HL-60 (cell line): Measurements from ENCODE around the gene OCEL1.

ENCODE experiments used
- DNase-seq, 2 experiments: peaks; one replicate each; pipeline ENCODE4 v3.0.0-alpha.2; 2010 to 2020; ENCODE audit warnings: low read depth in 1 of 2, low spot score in 1 of 2
- H3K27ac ChIP-seq: fragments of 250-450 bp; sonication (Bioruptor Pico); replicated peaks from 2 replicates; pipeline ENCODE4 v1.5.1; 2020; ENCODE audit warnings: mild to moderate bottlenecking, moderate library complexity
- H3K27me3 ChIP-seq: fragments of 250-450 bp; sonication (Bioruptor Pico); 2 replicates; pipeline ENCODE4 v1.5.1; 2021; ENCODE audit warnings: mild to moderate bottlenecking, moderate library complexity; ENCODE audit not compliant: insufficient read depth, poor library complexity, severe bottlenecking
- H3K4me3 ChIP-seq: replicated peaks from 2 replicates; pipeline ENCODE4 v1.5.1; 2011; ENCODE audit warnings: mild to moderate bottlenecking, control low read depth, low read length; ENCODE audit not compliant: insufficient read depth
- GABPA ChIP-seq: IDR thresholded peaks from 2 replicates; pipeline ENCODE4 v1.6.1; 2012; ENCODE audit warnings: low read depth
- POLR2AphosphoS5 ChIP-seq: IDR thresholded peaks from 2 replicates; pipeline ENCODE4 v1.6.1; 2012; ENCODE audit warnings: low read depth
- SPI1 ChIP-seq: IDR thresholded peaks from 2 replicates; pipeline ENCODE4 v1.6.1; 2012; ENCODE audit warnings: low read depth, mild to moderate bottlenecking, borderline replicate concordance
- TF ChIP-seq, protein P1 (sequence below): IDR thresholded peaks from one replicate; pipeline ENCODE4 v1.5.1; 2011; ENCODE audit warnings: low read length, control low read depth, inconsistent platforms; ENCODE audit not compliant: insufficient read depth
- TF ChIP-seq, protein P2 (sequence below): IDR thresholded peaks from 2 replicates; pipeline ENCODE4 v1.6.1; 2012; ENCODE audit warnings: low read depth; ENCODE audit not compliant: insufficient replicate concordance

The OCEL1 gene

DNA sequence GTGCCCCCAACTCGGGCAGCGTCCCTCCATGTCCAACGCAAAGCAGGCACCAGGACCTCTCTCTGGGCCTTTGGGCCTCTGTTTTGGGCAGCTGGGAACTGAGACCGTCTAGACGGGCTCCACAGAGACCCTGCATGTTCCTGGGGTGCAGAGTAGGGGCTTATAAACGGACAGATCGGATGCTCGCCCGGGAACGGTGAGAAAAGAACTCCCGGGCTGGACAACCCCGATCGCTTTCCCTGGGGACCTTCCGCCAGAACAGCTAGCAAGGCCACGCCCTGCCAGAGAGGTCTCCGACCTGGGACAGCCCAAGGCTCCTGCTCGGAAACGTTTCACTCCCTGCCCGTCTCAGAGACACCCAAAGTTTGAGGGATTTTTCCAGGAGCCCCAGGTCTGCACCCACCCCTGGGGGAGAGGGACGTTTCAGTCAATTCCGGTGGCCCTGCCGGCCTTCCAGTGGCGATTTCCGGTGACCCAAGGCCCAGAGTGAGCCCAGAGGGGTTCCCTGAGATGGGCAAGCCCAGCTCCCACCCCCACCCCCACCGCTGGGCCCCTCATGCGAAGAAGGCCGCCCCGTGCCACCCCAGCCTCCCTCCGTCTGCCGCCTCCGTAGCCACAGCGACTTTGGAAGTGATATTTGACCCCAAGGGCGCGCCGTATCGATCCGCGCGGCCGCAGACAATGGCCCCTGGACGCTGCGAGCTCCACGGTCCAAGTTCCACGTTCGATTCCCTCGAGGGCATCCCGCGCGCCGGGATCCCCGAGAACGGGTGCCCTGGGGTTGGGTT lies 18.0 kb downstream of the OCEL1 start:
- no peak overlapping the region for H3K27ac ChIP-seq
- DNase-seq: no peak
- TF ChIP-seq SPI1: no peak

DNA sequence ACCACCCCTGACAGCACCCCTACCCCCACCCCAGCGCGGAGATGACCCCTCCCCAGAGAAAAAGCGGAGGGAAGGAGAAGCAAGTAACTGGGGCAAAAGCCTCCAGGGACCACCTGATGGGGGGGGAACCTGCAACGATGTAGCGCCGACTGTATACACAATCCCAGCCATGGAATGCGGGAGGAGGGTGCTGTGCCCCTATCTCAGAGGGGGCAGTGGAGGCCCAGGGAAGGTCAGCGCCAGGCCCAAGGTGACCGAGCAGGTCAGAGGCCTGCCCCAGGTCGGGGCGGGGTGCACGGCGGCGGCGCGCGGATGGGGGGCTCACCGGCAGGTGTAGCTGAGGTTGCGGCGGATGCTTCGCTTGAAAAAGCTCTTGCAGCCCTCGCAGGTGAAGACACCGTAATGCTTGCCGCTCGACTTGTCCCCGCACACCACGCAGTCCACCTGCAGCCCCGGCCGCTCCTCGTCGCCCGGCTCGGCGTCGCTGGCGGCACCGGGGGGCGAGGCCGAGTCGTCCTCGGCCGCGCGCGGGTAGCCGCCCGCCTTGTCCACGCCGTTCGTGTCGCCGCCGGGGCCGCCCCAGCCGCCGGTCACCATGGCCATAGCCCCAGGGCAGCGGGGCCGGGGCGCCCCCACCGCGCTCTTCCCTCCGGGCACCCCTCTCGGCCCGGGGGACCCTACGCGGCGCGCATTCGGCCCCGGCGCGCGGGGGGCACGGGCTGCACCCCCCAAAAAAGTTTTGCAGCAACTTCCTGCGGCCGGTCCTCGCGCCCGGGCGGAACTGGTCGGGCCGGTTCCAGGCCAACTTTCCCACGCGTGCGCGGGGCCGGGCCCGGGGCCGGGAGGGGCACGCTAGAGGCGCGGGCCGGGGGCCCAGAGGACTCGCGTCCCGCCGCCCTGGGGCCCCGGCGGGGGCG lies 18.9 kb downstream of the OCEL1 start:
- 0 out of 2 replicates have a peak overlapping the region, but pooled peaks have one; percentile 18 for H3K27ac ChIP-seq
- no peak for DNase-seq
- H3K27me3 ChIP-seq: no peaks in the 10 kb centered on the region
- peak overlapping the region; percentile 67 for H3K4me3 ChIP-seq
- no peak for TF ChIP-seq GABPA
- TF ChIP-seq, protein P1, sequence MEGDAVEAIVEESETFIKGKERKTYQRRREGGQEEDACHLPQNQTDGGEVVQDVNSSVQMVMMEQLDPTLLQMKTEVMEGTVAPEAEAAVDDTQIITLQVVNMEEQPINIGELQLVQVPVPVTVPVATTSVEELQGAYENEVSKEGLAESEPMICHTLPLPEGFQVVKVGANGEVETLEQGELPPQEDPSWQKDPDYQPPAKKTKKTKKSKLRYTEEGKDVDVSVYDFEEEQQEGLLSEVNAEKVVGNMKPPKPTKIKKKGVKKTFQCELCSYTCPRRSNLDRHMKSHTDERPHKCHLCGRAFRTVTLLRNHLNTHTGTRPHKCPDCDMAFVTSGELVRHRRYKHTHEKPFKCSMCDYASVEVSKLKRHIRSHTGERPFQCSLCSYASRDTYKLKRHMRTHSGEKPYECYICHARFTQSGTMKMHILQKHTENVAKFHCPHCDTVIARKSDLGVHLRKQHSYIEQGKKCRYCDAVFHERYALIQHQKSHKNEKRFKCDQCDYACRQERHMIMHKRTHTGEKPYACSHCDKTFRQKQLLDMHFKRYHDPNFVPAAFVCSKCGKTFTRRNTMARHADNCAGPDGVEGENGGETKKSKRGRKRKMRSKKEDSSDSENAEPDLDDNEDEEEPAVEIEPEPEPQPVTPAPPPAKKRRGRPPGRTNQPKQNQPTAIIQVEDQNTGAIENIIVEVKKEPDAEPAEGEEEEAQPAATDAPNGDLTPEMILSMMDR: no peak
- TF ChIP-seq POLR2AphosphoS5: no peak
- no peak for TF ChIP-seq SPI1
- TF ChIP-seq, protein P2, sequence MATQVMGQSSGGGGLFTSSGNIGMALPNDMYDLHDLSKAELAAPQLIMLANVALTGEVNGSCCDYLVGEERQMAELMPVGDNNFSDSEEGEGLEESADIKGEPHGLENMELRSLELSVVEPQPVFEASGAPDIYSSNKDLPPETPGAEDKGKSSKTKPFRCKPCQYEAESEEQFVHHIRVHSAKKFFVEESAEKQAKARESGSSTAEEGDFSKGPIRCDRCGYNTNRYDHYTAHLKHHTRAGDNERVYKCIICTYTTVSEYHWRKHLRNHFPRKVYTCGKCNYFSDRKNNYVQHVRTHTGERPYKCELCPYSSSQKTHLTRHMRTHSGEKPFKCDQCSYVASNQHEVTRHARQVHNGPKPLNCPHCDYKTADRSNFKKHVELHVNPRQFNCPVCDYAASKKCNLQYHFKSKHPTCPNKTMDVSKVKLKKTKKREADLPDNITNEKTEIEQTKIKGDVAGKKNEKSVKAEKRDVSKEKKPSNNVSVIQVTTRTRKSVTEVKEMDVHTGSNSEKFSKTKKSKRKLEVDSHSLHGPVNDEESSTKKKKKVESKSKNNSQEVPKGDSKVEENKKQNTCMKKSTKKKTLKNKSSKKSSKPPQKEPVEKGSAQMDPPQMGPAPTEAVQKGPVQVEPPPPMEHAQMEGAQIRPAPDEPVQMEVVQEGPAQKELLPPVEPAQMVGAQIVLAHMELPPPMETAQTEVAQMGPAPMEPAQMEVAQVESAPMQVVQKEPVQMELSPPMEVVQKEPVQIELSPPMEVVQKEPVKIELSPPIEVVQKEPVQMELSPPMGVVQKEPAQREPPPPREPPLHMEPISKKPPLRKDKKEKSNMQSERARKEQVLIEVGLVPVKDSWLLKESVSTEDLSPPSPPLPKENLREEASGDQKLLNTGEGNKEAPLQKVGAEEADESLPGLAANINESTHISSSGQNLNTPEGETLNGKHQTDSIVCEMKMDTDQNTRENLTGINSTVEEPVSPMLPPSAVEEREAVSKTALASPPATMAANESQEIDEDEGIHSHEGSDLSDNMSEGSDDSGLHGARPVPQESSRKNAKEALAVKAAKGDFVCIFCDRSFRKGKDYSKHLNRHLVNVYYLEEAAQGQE: no peak

More for the DNA sequence above, 18.0 kb downstream of the OCEL1 start:
- no peaks in the 10 kb centered on the region for H3K27me3 ChIP-seq
- H3K4me3 ChIP-seq: peak overlapping the region; percentile 67

DNA sequence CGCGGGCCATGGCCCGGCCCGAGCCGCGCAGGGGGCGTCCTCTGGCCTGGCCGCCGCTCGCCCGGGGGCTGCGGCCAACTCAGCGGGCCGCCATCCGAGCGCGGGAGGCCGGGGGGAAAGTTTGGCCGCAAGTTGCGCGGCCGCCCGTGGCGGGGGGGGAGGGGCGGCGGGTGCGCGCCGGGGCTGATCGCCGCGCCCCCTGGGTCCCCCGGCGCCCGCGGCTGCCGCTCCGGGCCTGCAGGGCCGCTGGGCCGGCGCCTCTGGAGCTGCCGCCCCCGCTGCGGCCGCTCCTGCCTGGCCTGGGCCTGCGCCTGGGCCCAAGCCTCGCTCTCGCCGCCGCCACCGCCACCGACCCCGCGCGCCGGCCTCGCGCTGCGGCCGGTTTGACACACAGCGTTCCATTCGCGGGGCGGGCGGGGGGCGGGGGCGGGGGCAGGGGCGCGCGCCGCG lies 19.5 kb downstream of the OCEL1 start, which contains the start of gene NR2F6:
NR2F6 (minus strand) TSS at position 385 of the 450 bp plus-strand sequence. CDS start 699 bp downstream, outside the sequence.
- H3K4me3 ChIP-seq: peak within 1 kb of the TSS; percentile 67
- no peaks in the 10 kb centered on the region for H3K27me3 ChIP-seq
- DNase-seq: no peak
- peak within 1 kb of the TSS; percentile 95 for H3K27ac ChIP-seq
- TF ChIP-seq, protein P2: no peak
- TF ChIP-seq GABPA: no peak
- TF ChIP-seq POLR2AphosphoS5: no peak
- TF ChIP-seq, protein P1: no peak
- TF ChIP-seq SPI1: no peak
